Bone marrow (tissue), 2 donors: ENCODE results near the gene OTOR.

Experiments used
- DNase-seq, 2 donors: peaks; one replicate each; lab custom pipeline; 2025; lab: John Stamatoyannopoulos, UW

OTOR gene, protein sequence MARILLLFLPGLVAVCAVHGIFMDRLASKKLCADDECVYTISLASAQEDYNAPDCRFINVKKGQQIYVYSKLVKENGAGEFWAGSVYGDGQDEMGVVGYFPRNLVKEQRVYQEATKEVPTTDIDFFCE

DNA sequence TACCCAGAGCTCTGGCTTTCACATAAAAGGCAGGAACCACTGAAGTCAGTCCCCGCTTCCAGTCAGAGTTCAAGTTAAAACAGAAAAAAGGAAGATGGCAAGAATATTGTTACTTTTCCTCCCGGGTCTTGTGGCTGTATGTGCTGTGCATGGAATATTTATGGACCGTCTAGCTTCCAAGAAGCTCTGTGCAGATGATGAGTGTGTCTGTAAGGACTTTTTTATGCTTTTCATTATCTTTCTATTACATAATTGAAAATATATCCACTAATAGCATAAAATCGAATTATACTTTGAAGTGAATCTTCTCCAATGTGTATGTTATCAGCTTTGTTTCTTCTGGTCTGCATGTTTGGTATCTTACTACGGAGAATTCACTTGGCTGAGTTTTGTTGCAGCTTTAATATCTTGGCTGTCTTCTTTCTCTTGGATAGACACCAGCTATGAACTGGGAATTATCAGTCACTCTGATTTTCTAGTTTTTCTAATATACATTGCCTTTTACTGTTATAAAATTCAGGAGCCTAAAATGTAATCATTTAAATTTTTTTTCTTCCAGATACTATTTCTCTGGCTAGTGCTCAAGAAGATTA lies at the start of gene OTOR:
OTOR (plus strand) TSS at position 51 of the 593 bp plus-strand sequence; CDS start at position 95, 44 bp downstream.
- no peak for DNase-seq

DNA sequence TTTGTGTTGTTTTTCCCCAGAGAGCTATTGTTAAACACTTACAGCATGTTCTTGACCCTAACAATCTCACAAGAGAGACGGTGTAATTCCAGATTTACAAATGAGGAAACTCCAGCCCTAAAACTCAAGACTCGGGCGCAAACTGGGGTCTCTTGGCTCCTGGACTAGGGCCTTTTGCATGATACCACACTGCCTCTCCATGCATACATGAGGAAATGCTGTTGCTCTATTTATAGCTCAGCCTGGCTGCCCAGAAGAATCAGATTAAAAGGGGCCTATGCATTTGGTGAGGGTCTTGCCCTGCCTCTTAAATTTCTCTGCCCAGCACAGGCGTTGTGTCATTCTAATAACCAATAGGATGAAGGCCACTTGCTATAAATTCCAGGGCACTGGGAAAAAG lies 48.9 kb upstream of the OTOR start:
- DNase-seq, result no peak

DNA sequence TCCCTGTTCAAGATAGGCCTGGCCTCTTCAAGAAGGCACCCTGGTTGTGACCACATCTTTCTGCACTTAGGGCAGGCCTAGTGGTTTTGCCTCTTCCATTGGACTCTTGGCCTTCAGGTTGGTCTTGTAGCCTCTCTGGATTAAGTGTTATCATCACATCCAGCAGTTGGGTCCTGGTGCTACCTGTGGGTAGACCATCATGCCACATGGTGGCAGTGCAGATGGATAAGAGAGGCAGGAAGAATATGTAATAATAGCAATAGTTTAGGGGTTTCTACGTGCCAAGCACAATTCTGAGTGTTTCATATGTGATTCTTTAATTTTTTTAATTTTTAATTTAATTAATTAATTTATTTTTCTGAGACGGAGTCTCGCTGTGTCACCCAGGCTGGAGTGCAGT lies 46.9 kb upstream of the OTOR start:
- DNase-seq, result peak in 1 of 2 donors; percentile 8

DNA sequence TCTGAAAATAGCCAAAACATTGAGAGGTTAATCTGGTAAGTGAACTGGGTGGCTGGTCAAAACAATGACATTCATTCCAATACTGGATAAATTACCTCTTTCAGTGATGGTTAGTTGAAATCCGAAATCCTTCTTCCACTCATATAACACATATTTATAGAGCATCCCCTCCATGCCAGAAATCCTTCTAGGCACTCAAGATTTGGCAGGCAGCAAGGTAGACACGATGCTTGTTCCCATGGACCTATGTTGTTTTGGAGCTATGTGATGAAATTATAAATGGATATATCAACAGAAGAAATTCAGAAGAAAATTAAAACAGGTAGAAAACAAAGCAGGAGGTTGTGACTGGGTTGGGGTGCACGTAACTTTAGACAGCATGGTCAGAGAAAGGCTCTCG lies 44.6 kb upstream of the OTOR start:
- DNase-seq, result no peak

DNA sequence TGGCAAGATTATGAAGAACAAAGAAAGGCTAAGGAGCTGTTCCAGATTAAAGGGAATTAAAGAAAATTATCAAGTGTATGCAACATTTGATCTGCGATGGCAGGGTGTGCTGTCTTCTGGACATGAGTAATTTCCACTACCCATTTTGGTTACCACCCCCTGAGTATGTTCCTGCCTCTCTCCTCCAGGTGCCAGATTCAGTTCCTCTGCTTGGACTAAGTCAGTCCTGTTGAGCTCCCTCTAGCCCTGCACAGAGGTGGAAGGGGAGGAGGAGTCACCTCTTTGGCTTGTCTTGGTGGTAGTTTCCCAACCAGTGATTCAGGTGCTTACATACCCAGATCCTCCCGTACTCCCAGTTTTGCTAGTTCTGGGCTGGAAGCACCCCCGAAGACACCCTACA lies 40.5 kb upstream of the OTOR start:
- DNase-seq, result no peak

DNA sequence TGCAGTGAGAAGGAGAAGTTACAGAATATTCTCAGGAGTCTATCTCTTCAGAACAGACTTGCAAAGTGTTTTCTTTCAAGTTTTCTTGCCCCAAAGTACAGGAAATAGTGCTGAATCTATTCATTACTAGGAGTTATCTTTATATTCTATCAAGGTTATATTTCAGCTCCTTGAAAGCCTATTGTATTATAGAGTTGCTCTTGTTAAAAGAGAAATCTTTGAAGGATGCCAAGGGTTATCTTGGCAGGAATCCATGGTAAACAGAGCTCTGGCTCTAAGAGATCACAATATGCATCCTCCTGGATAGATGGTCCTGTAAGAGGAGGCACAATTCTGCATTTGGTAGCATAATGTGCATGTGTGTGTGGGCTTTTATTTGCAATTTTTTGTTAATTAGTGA lies 39.6 kb upstream of the OTOR start:
- no peak for DNase-seq

DNA sequence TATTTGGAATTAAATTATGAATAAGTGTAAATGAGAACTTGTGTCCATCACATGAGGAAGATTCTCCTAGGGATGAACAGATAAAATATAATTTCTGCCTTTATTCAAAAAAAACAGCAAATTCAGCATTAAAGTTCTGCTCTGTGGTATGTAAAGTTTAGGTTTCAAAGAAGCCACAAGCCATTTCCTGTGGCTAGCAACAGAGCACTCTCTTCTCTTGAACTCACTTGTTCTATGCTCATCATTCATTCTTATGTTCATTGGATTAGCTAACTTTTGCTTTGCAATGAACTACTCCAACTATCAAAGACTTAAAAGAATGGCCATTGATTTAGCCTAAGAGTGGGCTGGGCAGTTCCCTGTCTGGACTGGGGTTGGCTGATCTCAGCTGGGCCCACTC lies 39.1 kb upstream of the OTOR start:
- DNase-seq, result no peak

DNA sequence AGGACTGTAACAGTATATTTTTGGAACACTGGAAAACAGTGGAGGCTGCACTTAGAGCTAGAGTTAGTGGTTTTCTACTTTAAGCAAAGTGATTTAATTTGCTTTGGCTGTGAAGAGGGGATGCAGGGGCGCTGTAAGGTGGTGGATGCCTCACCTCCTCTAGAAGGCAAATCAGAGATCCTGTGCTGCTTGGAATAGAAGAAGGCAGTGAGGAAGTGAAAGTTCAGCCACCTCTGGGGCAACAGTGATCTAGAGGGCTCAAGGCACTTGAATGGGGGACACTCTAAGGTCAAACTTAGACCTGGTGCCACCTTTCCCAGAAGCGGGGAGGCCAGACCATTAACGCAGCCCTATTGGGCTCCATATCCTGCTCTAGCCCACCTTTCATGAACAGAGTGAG lies 37.4 kb upstream of the OTOR start:
- no peak for DNase-seq

DNA sequence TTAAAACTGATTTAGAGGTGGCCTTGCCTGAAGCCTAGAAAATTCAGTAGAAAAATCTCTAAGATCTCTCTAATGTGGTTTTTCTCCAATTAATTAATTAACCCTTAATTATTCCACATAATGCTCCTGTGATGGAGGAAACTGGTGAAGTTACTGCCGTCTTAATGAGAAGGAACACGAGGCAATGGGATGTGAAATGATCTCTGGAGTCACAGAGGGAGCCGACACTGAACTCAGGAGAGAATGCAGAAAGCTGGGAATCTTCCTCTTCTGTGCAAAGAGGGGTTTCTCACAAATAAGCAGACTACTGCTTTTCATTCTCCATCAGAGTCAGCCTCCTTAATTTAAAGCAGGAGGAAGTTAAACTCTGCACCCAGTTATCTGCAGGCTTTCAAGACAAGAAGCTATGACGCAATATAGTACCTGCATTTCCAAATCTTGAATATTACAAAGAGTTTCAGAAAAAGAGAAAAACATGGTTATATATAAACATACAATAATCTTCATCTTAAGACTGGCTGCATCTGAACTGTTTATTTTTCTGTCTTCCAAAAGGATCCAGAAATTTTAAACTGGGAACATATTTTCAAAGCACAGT lies 36.4 kb upstream of the OTOR start:
- DNase-seq, result no peak

DNA sequence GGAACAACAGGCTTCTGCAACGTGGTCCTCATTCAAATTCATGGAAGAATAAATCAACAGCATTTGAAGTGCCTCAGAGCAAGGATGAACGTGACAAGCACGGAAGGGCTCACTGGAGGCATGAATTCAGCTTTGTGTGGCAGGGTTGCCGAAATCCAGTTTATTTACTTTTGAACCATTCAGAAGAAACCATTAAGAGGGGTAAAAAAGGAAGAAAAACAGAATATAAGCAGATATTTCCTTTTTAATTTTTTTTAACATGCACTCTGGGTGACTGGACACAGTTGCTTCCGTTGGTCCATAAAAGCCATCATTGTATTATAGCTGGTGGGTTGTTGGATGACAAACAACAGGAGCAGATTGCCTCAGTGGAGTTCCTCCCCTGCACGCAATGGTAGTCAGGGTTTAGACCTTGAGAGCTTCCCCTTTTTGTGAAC lies 35.6 kb upstream of the OTOR start:
- no peak for DNase-seq

DNA sequence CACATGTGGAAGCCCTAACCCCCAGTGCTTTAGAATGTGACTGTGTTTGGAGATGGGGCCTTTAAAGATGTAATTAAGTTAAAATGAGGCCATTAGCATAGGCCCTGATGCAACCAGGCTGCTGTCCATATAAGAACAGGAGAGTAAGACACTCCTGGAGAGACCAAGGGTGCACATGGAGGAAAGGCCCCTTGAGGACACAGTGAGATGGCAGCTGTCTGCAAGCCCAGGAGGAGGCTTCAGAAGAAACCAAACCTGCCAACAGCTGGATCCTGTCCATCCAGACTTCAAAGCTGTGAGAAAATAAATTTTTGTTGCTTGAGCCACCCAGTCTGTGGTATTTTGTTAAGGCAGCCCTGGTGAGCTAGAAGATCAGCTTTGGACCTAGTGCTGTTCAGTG lies 35.1 kb upstream of the OTOR start:
- no peak for DNase-seq

DNA sequence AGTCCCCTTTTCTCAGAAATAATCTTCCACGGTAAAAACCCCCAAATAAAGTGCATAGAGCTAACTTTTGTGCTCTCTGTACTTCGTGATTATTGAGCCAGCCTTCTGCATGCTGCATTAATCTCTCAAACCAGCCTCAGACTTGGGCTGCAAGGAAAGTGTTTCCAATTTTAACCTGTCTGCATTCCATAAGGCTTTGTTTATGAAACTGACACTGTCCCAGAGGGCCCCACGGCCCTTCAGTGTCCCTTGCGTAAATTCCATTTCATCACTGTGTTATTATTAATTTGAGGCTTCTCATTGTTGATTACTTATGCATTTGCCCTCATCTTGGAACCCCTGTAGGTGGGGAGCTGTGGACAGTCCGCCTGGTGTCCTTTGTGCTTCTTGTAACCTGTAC lies 33.9 kb upstream of the OTOR start:
- DNase-seq, result no peak

DNA sequence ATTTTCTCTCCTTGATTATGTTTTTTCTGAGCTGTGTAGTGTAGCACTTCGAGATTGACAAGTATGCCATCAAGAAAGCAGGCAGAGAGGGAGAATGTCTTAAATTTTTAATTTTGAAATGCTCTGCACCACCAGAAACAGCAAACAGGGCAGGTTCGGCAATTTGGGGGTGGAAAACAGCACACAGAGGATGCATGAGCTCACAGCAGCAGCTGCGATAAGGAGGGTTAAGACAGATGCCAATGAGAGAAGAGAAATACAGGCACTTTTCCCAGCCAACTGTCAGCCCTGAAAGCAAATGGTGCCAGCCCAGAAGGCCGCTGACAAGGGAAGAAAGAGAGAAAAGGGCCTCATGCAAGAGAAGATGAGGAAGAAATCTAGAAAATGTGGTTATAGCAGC lies 33.4 kb upstream of the OTOR start:
- DNase-seq, result no peak

DNA sequence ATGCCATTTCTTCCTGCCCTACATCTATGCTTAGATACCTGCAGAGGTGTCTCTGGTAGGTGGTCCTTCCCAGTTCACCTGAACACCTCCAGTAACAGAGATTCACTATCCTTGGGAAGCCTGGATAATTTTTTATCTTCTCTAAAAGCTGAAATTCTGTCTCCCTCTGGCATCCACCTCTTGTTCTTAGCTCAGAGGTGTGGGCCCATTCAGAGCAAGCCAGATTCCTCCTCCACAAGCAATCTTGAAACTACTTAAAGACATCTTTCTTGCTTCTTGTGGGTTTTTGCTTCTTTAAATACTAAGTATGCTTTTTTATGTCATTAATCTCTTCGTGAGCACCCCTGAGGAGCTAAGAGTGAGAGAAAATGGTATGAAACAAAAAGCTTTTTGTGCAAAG lies 28.7 kb upstream of the OTOR start:
- DNase-seq, result no peak

DNA sequence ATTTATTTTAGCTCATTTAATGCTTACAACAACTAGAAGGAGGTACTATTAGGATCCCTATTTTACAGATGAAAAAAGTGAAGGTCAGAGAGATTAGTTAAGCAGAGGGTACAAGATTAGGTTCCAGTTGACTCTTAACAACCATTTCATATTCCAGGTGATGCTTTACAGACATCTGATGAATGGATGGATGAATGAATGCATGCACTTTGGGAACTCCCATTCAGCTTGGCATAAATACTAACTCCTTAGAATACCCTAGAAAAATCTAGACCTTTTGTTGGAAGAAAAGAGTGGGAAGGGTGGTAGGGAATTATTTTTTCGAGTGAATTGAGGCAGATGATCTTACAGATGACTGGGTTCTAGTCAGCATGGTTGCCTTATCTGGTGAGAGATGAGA lies 19.1 kb upstream of the OTOR start:
- DNase-seq, result no peak

DNA sequence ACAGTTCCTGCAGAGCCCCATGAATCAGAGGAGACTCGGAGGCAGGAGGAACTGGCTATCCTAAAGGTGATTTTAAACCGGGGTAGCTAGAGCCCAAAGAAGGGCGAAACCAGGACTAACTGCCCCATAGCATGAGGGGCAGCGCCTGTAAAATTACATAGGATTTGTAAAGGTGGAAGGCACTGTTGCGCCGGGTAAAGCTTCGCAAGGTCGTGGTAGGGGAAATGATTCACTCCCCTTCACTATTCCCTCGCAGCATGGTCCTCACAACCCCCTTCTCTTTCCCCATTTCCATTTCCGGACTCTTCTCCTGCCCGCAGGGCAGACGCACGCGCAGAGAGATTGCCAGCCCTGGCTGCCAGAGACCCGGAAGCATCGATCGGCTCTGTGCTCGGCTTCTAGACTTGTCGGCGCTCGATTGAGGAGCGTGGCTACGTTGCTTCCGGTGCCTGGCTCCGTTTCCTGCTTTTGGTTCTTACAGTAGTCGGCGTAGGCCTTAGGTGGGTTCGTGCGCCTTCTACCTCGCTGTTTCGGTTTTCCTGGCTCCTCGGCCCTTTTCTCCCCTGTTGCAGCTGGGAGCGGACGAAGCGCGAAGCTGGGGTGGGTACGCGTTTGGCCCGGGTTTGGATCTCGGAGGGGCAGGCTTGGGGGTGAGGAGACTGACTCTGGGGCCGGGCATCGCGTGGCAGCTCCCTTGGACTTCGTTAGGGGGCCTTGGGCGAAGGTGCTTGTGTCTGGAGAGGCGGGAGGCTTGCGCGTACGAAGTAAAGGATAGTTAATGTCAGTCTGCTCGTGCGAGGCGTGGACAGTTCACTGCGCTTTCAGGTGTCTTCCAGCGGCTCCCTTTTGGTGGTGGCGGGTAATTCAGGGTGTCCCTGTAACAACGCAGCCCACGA lies 18.3 kb upstream of the OTOR start, which contains the start of gene SNRPB2:
SNRPB2 (plus strand) TSS at position 462 of the 896 bp plus-strand sequence. CDS start 1,677 bp downstream, outside the sequence.
- peak; percentile 65 to 96 for DNase-seq

DNA sequence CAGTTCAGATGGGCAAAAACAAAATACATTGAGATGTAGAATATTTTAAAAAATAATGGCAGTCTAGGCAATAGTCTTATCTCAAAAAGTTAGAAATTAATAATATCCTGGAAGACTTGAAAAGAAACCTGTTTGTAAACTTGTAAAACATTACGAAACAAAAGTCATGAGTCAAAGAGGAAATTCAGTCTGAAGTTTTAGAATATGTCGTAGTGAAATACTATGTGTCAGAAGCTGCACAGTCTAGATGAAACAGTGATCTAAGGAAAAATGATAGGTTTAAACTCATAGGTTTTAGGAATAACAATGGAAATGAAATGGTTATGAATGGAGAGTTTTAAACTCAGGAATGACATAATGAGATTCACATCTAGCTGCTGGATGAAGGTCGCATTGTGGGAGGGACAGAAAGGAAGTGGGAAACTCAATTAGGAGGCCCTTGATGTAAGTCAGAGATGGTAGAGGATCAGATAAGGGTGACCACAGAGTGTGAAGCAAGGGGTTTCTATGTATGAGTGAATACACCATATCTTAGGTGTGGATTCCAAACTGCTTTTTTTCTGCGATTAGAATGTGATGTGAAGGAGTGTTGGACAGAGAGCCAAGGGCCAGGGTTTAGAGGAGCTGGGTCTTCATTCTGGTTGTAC lies 15.5 kb upstream of the OTOR start:
- DNase-seq, result no peak

DNA sequence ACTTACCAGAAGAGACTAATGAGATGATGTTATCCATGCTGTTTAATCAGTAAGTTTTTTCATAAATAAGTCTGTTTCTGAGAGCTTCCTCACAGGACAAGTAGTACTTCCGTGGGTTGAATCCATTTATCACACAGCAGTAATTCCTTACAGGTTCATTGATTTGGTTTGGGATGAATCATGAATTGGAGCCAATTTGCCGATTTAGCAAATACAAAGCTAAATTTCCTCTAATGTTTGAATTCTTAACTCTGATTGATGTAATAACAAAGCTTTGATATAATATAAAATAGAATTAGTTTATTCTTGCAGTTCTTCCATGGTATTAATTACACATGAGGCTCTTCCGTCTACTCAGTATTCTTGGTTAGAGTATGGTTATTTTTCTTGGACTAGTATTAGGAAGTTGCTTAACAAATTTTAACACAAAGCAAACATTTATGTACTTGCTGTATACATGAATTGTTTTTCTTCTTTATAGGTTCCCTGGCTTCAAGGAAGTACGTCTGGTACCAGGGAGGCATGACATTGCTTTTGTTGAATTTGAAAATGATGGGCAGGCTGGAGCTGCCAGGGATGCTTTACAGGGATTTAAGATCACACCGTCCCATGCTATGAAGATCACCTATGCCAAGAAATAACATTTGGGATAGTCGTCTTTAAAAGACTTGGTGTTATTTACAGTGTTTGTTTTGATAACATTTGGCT lies 7.6 kb upstream of the OTOR start:
- DNase-seq, result no peak

DNA sequence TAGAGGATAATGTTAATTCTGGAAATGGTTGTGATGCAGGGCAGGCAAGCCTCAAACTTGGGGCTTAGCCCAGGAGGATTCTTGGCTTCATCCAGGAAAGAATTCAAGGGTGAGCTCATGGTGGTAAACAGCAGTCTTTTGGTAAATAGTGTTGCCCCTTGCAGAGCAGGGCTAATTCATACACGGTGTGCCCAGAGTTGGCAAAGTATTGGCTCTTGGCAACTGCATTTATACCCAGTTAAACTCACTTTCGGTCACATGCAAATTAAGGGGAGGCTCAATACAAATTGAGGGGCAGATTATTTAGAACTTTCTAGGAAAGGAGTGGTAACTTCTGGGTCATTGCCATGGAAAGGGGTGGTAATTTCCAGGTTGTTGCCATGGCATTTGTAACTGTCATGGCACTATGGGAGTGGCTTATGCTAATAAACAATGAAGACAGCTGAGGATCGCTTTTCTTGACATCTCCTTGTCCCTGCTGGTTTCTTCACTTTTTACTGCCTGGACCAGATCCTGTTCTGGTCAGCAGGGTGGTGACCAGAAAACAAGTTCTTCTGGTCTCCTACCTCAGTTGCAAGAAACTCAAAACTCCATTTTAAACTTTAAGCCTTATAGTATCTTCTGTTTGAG lies 3.9 kb upstream of the OTOR start:
- no peak for DNase-seq

DNA sequence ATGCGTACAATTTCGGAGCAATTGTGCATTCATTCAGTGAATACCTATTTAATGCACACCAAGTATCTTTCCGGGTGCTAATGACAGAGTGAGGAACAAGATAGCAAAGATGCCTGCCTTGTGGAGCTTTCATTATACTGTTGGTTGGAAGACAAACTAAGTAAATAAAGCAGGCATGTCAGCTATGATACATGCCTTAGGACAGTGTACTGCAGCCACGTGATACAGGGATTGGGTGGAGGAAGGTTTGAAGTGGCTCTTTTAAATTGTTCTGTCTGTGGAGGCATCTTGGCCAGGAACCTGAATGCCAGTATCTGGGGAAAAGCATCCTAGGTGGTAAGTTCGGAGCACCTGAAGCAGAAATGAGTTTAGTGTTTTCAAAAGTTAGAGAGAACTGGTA lies 3.0 kb upstream of the OTOR start:
- DNase-seq, result no peak

DNA sequence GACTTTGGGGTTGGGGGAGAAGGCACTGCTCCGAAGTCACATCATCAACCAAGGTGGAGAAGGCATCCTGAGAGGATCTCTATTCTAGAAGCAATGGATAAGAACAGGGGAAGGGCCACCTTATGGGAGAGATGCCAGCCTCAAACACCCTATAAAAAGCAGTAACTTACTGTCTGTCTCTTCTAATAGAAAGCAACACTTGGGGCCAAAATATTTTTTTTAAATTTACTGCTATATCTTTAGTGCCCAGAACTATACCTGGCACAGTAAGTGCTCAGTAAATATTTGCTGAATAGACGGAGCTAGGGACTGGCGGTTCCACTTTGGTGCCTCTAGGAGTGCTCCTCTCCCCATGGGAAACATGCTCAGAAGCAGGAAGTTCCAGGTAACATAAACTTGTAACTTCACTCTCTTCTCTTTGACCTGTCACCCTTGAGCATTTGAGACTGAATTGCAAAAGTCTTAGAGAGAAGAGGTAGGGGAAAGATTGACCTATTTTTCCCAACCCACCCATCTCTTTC lies 807 bp upstream of the OTOR start:
- DNase-seq, result no peak
